Muscle of arm (tissue), 12 donors: ENCODE measurements around the gene AJAP1. TPM values are rescaled to one million over a fixed set of nuclear protein-coding genes. Genes with fewer than 3 reads are reported as not detected.

Source experiments
- DNase-seq: peaks from one replicate; pipeline ENCODE4 v3.0.0-alpha.2; 2013
- polyA plus RNA-seq, 12 donors: library from polyadenylated mRNA; unstranded; fragments of 120-200 nt; gene quantifications; one replicate each; pipeline ENCODE4 v1.2.1, GENCODE V29; 2013; ENCODE audit not compliant: insufficient read length in 12 of 12

AJAP1 gene
- polyA plus RNA-seq, 12 donors: 0.56 to 2.5 (median 0.69) TPM; not detected in 2

DNA sequence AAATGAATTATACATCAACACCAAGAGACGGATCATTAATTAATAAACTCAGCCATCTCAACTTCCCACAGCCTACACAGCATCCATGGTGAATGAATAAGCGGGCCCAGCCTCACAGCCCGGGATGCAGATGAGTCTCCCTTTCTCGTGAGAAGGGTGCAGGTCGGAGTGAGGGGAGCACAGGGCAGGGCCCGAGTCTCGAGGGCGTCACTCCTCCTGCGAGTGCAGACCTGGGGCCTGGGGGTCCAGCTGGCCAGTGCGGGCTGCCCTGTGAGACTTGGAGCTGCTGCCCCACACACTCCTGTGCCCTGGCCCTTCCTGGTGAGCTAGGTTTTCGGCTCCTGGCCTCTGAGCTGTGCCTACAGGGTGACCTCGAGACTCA lies 74.7 kb downstream of the AJAP1 start:
- no peak for DNase-seq

DNA sequence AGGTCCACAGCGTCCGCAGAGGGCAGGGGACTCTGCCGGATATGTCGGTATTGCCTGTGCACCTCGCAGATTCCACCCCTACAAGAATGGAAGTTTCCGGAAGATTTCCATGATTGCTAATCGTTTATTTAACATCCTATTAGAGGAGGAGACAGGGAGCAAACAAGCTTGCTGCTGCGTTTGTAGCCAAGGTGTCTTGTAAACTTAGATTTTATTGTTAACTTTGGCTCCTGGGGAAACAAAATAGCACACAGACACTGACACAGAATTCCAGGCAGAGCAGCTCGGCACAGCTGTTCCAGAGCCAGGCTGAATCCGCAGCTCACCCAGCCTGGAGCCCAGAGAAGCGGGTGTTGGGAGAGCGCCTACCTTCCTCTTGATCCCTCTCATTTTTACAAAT lies 75.7 kb downstream of the AJAP1 start:
- DNase-seq: no peak

GRCh38 chr1:4733446-4734177 lies 79.2 kb downstream of the AJAP1 start:
- no peak for DNase-seq

GRCh38 chr1:4734219-4734618 lies 79.8 kb downstream of the AJAP1 start:
- no peak for DNase-seq

- DNase-seq: no peak
These were observed 80.4 kb downstream of the AJAP1 start for GRCh38 chr1:4734791-4735190.

- DNase-seq: peak; percentile 1
These were observed 81.8 kb downstream of the AJAP1 start for GRCh38 chr1:4736254-4736653.

DNA sequence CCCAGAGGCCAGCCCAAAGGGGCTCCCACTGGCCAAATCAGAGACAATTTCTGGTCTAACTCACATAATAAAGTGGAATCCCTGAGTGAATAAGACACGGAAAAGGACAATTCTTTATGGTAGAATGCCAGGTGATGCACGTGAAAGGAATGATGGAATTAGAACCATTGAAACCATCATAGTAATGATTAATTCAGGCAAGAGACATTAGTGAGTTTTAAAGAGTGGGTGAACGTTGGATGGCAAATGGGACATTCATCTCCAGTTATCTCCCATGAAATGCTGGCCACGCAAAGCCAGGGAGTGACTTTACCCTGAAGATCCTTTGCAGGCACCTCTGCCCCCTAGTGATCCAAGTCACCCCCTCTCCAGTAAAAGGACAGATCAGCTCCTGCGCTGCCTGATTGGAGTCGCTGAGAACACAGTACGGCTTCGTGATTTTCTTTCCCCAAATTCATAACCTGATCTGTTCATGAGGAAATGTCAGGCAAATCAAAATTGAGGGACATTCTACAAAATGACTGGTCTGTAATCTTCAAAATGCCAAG lies 87.5 kb downstream of the AJAP1 start:
- no peak for DNase-seq

DNA sequence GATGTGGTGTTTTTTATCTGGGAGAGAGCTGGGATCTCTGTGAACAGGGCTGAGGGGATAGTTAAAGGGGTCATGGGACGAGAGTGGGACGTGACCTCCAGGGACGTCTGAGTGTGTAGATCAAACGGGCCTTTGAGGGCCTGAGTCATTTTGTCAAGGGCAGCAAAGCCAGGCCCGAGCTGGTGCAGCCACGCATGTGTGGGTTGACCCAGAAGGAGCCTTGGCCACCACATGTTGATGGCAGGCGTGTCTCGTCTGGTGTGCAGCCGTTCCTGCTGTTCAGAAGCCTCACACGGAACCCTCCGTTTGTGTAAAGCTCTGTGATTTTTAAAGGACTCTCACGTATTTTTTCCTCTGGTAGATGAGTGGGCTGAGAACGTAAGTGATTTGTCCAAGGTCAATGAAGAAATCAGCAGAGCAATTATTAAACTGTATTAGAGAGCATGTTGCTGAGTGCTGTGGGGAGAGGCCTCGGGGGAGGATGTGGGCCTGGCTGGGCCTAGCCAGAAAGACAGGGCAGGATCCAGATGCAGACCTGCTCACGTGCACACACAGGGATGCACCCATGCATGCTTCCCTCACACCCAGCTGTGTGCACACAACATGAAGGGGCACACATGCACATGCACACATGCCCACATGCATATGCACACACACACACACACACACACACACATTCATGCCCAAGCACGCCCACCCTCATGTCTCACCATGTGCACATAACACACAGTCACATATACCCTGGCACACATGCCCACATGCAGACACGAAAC lies 89.8 kb downstream of the AJAP1 start:
- no peak for DNase-seq

DNA sequence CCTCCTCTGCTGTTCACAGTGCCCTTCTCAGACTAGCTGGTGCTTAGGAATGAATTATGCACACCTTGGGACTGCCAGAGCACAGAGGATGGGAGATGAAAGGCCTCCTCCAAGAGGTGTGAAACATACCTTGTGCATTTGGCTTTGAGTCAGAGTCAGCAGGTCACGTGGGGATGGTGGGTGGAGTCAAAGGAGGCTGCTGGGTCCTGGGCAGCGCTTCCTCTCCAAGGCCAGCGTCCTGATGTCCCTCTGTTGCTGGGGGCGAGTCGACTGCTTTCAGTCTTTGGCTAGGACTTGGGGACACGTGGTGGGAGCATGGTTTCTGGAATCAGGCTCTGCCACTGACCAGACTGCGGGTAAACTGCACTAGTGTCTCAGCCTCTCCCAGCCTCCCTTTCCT lies 91.2 kb downstream of the AJAP1 start:
- no peak for DNase-seq

- DNase-seq: no peak
These were observed 95.0 kb downstream of the AJAP1 start for GRCh38 chr1:4749406-4749805.

- no peak for DNase-seq
These were observed 95.8 kb downstream of the AJAP1 start for GRCh38 chr1:4750177-4750576.

DNA sequence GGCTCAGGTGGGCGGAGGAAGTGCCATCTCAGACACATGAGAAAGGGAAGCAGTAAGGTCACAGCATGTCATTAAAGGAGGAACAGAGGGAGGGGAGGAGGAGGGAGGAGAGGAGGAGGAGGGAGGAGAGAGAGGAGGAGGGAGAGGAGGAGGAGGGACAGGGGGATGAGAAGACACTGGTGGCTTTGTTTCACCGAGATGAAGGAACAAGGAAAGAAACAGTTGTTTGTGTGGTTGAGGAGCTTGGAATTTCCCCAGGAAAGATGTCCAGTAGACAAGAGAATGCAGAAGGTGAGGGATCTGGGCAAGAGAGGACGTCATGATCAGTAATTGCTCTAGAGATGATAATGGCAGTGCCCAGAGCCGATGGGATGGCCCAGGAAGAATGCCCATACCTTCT lies 97.7 kb downstream of the AJAP1 start:
- DNase-seq: no peak

DNA sequence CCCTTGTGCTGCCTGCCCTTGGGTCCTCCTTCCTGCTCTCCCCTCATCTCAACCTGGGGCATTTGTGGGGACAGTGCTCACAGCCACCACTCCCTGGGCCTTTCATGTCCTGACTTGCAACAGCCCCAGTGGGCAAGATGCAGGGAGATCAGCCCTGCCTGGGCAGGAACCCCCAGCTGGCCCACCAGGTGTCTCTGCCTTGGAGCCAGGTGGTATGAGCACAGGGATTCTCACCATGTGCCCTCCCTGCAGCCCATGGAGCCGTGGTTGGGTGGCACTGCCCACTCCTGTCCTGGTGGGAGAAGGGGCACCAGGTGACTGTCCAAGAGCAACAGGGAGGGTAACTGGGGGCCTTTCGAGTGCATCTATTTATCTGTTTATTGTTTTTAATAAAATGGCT lies 100.4 kb downstream of the AJAP1 start:
- DNase-seq: no peak

- no peak for DNase-seq
These were observed 101.0 kb downstream of the AJAP1 start for GRCh38 chr1:4755301-4755845.

DNA sequence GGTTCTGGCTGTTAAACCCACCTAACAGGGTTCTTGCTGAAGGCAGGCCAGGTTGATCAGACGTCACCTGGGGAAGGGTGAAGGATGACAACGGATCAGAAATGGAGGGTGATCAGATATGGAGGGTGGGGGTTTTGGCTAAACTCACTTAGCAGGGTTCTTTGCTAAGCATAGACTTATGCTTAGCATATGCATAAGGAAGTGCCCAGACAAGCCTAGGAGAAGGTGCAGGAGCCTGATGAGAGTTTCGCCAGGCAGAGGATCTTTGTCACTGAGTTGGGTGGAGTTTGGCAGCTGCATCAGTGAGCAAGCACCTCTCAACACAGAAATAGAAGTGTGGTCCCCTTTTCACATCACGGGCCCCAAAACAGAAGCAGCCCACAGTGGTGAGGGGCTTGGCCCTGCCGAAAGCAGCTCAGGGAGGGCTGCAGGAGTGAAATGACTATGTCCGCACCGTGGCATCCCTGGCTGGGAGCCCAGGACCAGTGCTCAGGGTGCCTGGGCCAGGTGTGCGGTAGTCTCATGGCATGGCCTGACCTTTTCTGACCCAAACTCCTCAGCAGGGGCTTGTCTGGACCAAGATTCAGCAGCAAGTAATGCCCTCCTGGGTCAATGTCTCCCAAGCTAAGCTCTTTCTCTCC lies 101.6 kb downstream of the AJAP1 start:
- no peak for DNase-seq

- DNase-seq: no peak
These were observed 102.6 kb downstream of the AJAP1 start for GRCh38 chr1:4756851-4757580.

- DNase-seq: no peak
These were observed 105.3 kb downstream of the AJAP1 start for GRCh38 chr1:4759671-4760070.

DNA sequence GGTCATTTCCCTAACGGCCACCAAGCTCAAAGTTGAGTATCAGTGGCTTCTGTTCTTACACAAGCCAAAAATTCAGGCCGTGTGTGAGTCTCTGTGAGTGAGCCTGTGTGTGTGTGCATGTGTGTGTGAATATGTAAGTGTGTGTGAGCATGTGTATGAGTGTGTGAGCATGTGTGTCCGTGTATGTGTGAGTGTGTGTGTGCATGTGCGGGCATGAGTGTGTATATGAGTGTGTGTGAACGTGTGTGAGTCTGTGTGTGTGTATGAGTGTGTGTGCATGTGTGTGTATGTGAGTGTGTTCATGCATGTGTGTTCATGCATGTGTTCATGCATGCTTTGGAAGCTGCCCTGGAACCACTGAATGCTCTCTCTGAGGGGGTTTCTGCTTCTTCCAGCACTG lies 105.7 kb downstream of the AJAP1 start:
- no peak for DNase-seq

GRCh38 chr1:4761324-4761723 lies 106.9 kb downstream of the AJAP1 start:
- DNase-seq: no peak

DNA sequence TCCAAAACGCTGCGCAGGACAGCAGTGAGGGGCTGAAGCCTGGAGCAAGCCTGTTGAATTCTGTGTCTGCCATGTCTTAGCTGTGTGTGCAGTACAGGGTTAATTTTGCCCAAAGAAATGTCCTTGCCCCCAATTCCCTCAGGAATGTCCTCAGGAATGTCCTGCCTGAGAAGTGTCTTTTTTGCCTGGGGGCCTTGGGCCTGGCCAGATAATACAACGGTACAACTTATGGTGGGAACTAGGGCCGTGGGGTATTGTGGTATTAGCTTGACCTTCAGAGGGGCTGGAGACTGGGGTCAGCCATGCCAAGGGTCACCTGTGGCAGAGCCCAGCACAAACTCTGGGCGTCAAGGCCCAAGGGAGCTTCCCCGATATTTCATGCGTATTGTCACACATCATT lies 107.7 kb downstream of the AJAP1 start:
- DNase-seq: no peak

- DNase-seq: no peak
These were observed 112.9 kb downstream of the AJAP1 start for GRCh38 chr1:4767308-4767707.

- DNase-seq: no peak
These were observed 114.1 kb downstream of the AJAP1 start for GRCh38 chr1:4768553-4768952.
